HUES48 (cell line): Measurements from ENCODE around the gene CCDC83.

Experiments
- H3K27ac ChIP-seq: one replicate; pipeline ENCODE4 v1.7.0; 2013; ENCODE audit warnings: low read depth, low read length, inconsistent platforms
- H3K27me3 ChIP-seq: 2 replicates; pipeline ENCODE4 v1.6.1; 2013; ENCODE audit warnings: mild to moderate bottlenecking, low read length; ENCODE audit not compliant: control insufficient read depth, insufficient read depth
- H3K36me3 ChIP-seq: 2 replicates; pipeline ENCODE4 v1.6.1; 2013; ENCODE audit warnings: low read length; ENCODE audit not compliant: control insufficient read depth, insufficient read depth
- H3K4me1 ChIP-seq: 2 replicates; pipeline ENCODE4 v1.6.1; 2013; ENCODE audit warnings: mild to moderate bottlenecking, low read length; ENCODE audit not compliant: control insufficient read depth, insufficient read depth
- H3K4me3 ChIP-seq: 2 replicates; pipeline ENCODE4 v1.5.1; 2013; ENCODE audit warnings: mild to moderate bottlenecking, low read depth, low read length
- H3K9ac ChIP-seq: 2 replicates; pipeline ENCODE4 v1.6.1; 2013; ENCODE audit warnings: mild to moderate bottlenecking, low read depth, low read length, moderate library complexity
- H3K9me3 ChIP-seq: 2 replicates; pipeline ENCODE4 v1.6.1; 2013; ENCODE audit warnings: low read length; ENCODE audit not compliant: control insufficient read depth, insufficient read depth

CCDC83 gene

DNA sequence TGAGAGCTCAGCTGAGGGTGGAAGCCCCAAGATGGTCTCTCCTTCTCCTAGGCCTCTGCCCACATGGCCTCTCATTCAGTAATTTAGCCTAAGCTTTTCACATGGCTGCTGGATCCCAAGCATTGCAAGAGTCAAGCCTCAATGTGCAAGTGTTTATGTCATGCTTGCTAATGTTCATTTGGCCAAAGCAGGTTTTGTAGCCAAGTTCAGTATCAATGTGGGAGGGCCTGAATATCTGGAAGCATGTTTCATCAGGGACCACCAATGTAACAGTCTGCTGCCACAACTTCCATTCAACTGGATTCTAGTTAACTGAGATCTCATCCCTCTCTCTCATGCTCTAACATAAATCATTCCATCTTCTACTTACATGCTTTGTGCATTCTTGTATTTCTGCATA lies 35.7 kb upstream of the CCDC83 start:
- no peaks in the 10 kb centered on the region for H3K4me1 ChIP-seq
- H3K9ac ChIP-seq = no peak overlapping the region
- H3K36me3 ChIP-seq = no peaks in the 10 kb centered on the region
- no peaks in the 10 kb centered on the region for H3K9me3 ChIP-seq
- no peak overlapping the region for H3K27ac ChIP-seq
- H3K4me3 ChIP-seq = no peak overlapping the region
- H3K27me3 ChIP-seq = no peaks in the 10 kb centered on the region

GRCh38 chr11:85821636-85822035 lies 33.5 kb upstream of the CCDC83 start:
- Histone ChIP-seq H3K4me3 (no peak overlapping the region), H3K27ac (no peak overlapping the region), H3K36me3 (no peaks in the 10 kb centered on the region), H3K9me3 (no peaks in the 10 kb centered on the region), H3K4me1 (no peaks in the 10 kb centered on the region), H3K27me3 (no peaks in the 10 kb centered on the region), H3K9ac (no peak overlapping the region)

DNA sequence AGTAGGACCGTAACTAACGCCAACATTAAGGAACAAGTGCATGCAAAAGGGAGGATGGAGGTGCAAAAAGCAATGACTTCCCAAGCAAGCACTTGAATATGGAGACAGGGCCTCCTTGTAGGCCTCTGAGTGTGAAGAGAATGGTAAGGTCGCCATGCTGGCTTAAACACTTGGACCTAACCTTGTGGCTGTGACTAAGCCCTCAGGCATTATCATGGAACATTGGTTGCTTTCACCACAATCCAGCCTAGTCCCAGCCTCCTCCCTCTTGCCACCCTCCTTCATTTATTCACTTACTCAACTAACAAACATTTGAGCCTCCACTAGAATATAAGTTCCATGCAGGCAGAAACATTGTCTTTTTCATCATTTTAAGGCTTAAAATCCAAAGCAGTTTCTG lies 32.4 kb upstream of the CCDC83 start:
- Histone ChIP-seq H3K27me3 (no peaks in the 10 kb centered on the region), H3K4me1 (no peaks in the 10 kb centered on the region), H3K27ac (no peak overlapping the region), H3K9ac (no peak overlapping the region), H3K4me3 (no peak overlapping the region), H3K9me3 (no peaks in the 10 kb centered on the region), H3K36me3 (no peaks in the 10 kb centered on the region)

- no peaks in the 10 kb centered on the region for H3K4me1 ChIP-seq
- no peaks in the 10 kb centered on the region for H3K9me3 ChIP-seq
- H3K27ac ChIP-seq = no peak overlapping the region
- no peak overlapping the region for H3K9ac ChIP-seq
- H3K4me3 ChIP-seq = no peak overlapping the region
- H3K27me3 ChIP-seq = no peaks in the 10 kb centered on the region
- H3K36me3 ChIP-seq = no peaks in the 10 kb centered on the region
Observed at GRCh38 chr11:85823816-85824215, 31.4 kb upstream of the CCDC83 start.

DNA sequence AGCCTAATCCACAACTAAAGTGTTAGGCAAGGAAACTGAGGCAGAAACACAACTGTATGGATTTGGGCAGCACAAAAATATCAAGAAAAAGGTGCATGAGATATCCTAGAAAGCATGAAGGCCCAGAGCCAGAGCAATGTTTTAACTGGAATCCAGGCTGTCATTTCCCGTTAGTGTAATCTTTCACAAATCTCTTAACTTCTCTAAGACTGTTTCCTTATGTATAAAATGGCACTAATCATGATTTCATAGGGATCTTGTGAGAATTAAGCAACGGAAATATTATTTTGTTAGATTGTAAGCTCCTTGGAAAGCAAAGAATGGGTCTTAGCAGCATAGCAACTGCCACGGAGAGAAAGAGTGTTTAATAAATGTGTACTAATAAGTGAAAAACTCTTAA lies 29.6 kb upstream of the CCDC83 start:
- Histone ChIP-seq H3K27me3 (no peaks in the 10 kb centered on the region), H3K27ac (no peak overlapping the region), H3K4me1 (0 out of 2 replicates have a peak, but pooled peaks cover under 1% of the 10 kb centered on the region), H3K9me3 (no peaks in the 10 kb centered on the region), H3K9ac (no peak overlapping the region), H3K36me3 (no peaks in the 10 kb centered on the region), H3K4me3 (no peak overlapping the region)

- Histone ChIP-seq H3K36me3 (no peaks in the 10 kb centered on the region), H3K27ac (no peak overlapping the region), H3K27me3 (no peaks in the 10 kb centered on the region), H3K4me3 (no peak overlapping the region), H3K9me3 (no peaks in the 10 kb centered on the region), H3K9ac (no peak overlapping the region), H3K4me1 (peaks cover 7% of the 10 kb centered on the region; the same call in 1 of the 2 replicates)
Observed at GRCh38 chr11:85826116-85826855, 28.9 kb upstream of the CCDC83 start.

GRCh38 chr11:85827748-85828639 lies 27.2 kb upstream of the CCDC83 start:
- no peaks in the 10 kb centered on the region for H3K9me3 ChIP-seq
- H3K27ac ChIP-seq = no peak overlapping the region
- H3K4me3 ChIP-seq = no peak overlapping the region
- H3K27me3 ChIP-seq = no peaks in the 10 kb centered on the region
- no peaks in the 10 kb centered on the region for H3K36me3 ChIP-seq
- no peak overlapping the region for H3K9ac ChIP-seq
- H3K4me1 ChIP-seq = peaks cover 11% of the 10 kb centered on the region

- no peaks in the 10 kb centered on the region for H3K9me3 ChIP-seq
- no peak overlapping the region for H3K9ac ChIP-seq
- H3K27ac ChIP-seq = no peak overlapping the region
- H3K27me3 ChIP-seq = no peaks in the 10 kb centered on the region
- H3K4me1 ChIP-seq = peaks cover 11% of the 10 kb centered on the region
- H3K36me3 ChIP-seq = no peaks in the 10 kb centered on the region
- no peak overlapping the region for H3K4me3 ChIP-seq
Observed at GRCh38 chr11:85828640-85828978, 26.6 kb upstream of the CCDC83 start.

GRCh38 chr11:85829172-85829571 lies 26.0 kb upstream of the CCDC83 start:
- peaks cover 11% of the 10 kb centered on the region for H3K4me1 ChIP-seq
- no peaks in the 10 kb centered on the region for H3K27me3 ChIP-seq
- H3K4me3 ChIP-seq = no peak overlapping the region
- H3K9me3 ChIP-seq = no peaks in the 10 kb centered on the region
- H3K27ac ChIP-seq = no peak overlapping the region
- no peak overlapping the region for H3K9ac ChIP-seq
- H3K36me3 ChIP-seq = no peaks in the 10 kb centered on the region

- no peaks in the 10 kb centered on the region for H3K27me3 ChIP-seq
- peaks cover 11% of the 10 kb centered on the region for H3K4me1 ChIP-seq
- H3K36me3 ChIP-seq = no peaks in the 10 kb centered on the region
- H3K4me3 ChIP-seq = no peak overlapping the region
- no peaks in the 10 kb centered on the region for H3K9me3 ChIP-seq
- H3K27ac ChIP-seq = no peak overlapping the region
- no peak overlapping the region for H3K9ac ChIP-seq
Observed at GRCh38 chr11:85831050-85831449, 24.1 kb upstream of the CCDC83 start.

DNA sequence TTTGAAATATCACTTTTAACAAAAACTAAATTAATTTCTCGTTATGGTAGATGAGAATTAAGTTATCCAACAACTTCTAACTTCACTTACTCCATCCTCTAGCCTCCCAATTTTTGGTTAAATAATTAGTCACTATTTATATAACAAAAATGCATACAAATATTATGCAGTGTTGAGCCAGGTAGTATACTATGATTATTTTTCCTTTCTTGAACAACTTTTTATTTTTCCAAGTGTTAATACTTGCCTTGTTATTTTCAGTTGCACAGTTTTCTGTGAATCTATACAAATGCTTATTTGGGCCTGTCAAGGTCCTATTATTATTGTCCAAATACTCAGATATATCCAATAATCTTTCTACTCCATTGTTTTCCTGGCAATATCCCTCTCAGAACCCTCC lies 19.9 kb upstream of the CCDC83 start:
- Histone ChIP-seq H3K4me3 (no peak overlapping the region), H3K9me3 (no peaks in the 10 kb centered on the region), H3K27me3 (no peaks in the 10 kb centered on the region), H3K4me1 (peaks cover 11% of the 10 kb centered on the region), H3K36me3 (no peaks in the 10 kb centered on the region), H3K9ac (no peak overlapping the region), H3K27ac (no peak overlapping the region)
